GM18868 (cell line): Measurements from ENCODE around the gene COL26A1.
"Not testable (repeated sequence)": the region's sequence is repeated elsewhere in the genome, so short reads cannot be mapped to it uniquely, and the experiment has no call there.

Experiments
- ATAC-seq: cut with Tn5 transposase; IDR thresholded peaks from one replicate; pipeline ENCODE4 v1.9.1; 2021; ENCODE audit warnings: mild to moderate bottlenecking, moderate library complexity; ENCODE audit not compliant: unreplicated experiment

COL26A1 gene

GRCh38 chr7:101590663-101591435 is 228.2 kb downstream of the COL26A1 start:
- no peak for ATAC-seq

GRCh38 chr7:101591504-101591903 is 228.8 kb downstream of the COL26A1 start:
- ATAC-seq, result no peak

- no peak for ATAC-seq
Measured at GRCh38 chr7:101593556-101593955, 230.9 kb downstream of the COL26A1 start.

GRCh38 chr7:101594790-101595189 is 232.1 kb downstream of the COL26A1 start:
- no peak for ATAC-seq

- ATAC-seq, result no peak
Measured at GRCh38 chr7:101595246-101595645, 232.6 kb downstream of the COL26A1 start.

GRCh38 chr7:101595766-101596537 is 233.3 kb downstream of the COL26A1 start:
- ATAC-seq, result no peak

GRCh38 chr7:101596898-101597297 is 234.2 kb downstream of the COL26A1 start:
- ATAC-seq, result no peak

GRCh38 chr7:101597941-101598340 is 235.3 kb downstream of the COL26A1 start:
- no peak for ATAC-seq

GRCh38 chr7:101598422-101598985 is 235.8 kb downstream of the COL26A1 start:
- ATAC-seq, result no peak

GRCh38 chr7:101598986-101599771 is 236.5 kb downstream of the COL26A1 start:
- ATAC-seq, result no peak

- ATAC-seq, result no peak
Measured at GRCh38 chr7:101599787-101600186, 237.1 kb downstream of the COL26A1 start.

GRCh38 chr7:101602082-101602481 is 239.4 kb downstream of the COL26A1 start:
- ATAC-seq, result no peak

- peak; percentile 51 for ATAC-seq
Measured at GRCh38 chr7:101602484-101603241, 240.0 kb downstream of the COL26A1 start.

GRCh38 chr7:101604331-101604933 is 241.8 kb downstream of the COL26A1 start:
- ATAC-seq, result no peak

GRCh38 chr7:101604934-101605332 is 242.3 kb downstream of the COL26A1 start:
- ATAC-seq, result not testable (repeated sequence)

- ATAC-seq, result no peak
Measured at GRCh38 chr7:101605611-101606497, 243.2 kb downstream of the COL26A1 start.

- ATAC-seq, result no peak
Measured at GRCh38 chr7:101606498-101606923, 243.8 kb downstream of the COL26A1 start.
